Left lung (tissue), 10 donors: ENCODE results near the gene ADGRG3. TPM values are rescaled to one million over a fixed set of nuclear protein-coding genes. Genes with fewer than 3 reads are reported as not detected.

Experiments
- ATAC-seq: fragments of 200-7000 bp; cut with Tn5 transposase; one replicate; pipeline ENCODE4 v1.9.1; 2020; ENCODE audit warnings: moderate library complexity
- DNase-seq, 4 donors: peaks; one replicate each; pipeline ENCODE4 v3.0.0-alpha.2; 2013 to 2020
- H3K27ac ChIP-seq, 2 donors: fragments of 200-600 bp; sonication (generic) in 1 of 2; one replicate each; pipeline versions ENCODE4 v1.5.0 to v1.8.0; 2020 to 2021
- H3K27me3 ChIP-seq, 2 donors: fragments of 200-600 bp; sonication (generic) in 1 of 2; one replicate each; pipeline versions ENCODE4 v1.5.0 to v1.8.0; 2020 to 2021
- H3K36me3 ChIP-seq, 2 donors: fragments of 200-600 bp; sonication (generic) in 1 of 2; one replicate each; pipeline versions ENCODE4 v1.5.0 to v1.8.0; 2020 to 2021
- H3K4me1 ChIP-seq, 2 donors: fragments of 200-600 bp; one replicate each; pipeline ENCODE4 v1.8.0; 2021
- H3K4me3 ChIP-seq, 2 donors: fragments of 200-600 bp; sonication (generic) in 1 of 2; one replicate each; pipeline versions ENCODE4 v1.5.0 to v1.8.0; 2020 to 2021; ENCODE audit warnings: mild to moderate bottlenecking in 1 of 2
- H3K9me3 ChIP-seq, 2 donors: fragments of 200-600 bp; sonication (generic) in 1 of 2; one replicate each; pipeline versions ENCODE4 v1.5.0 to v1.8.0; 2020 to 2021
- CTCF ChIP-seq, 2 donors: fragments of 200-600 bp; sonication (generic) in 1 of 2; IDR thresholded peaks; one replicate each; pipeline versions ENCODE4 v1.5.0 to v1.8.0; 2021; ENCODE audit warnings: antibody characterized with exemption in 2 of 2
- intact Hi-C, 2 donors: fragments of 100-400 bp; cut with DNase I; formaldehyde crosslinking; loops; one replicate each; pipeline versions ENCODE4 v1.11.2 to v1.14.2; 2022
- polyA plus RNA-seq, 6 donors: library from polyadenylated mRNA; unstranded; fragments of 120-200 nt; gene quantifications; one replicate each; pipeline ENCODE4 v1.2.1, GENCODE V29; 2013; ENCODE audit not compliant: insufficient read length in 6 of 6
- total RNA-seq, 2 donors: library from RNA; stranded (reverse); fragmentation: NEBNext Ultra II Directional; extraction: Animal tissue kit (Norgen Biotek cat#: 25700); gene quantifications; one replicate each; pipeline ENCODE4 v1.2.1, GENCODE V29; 2021
- donor health status: DM: no; HTN: yes; CAD: no.
- donor health status: DM: no; HTN: no; CAD: no.

The ADGRG3 gene
- total and polyA plus RNA-seq, 8 donors: 0.70 to 29.8 (median 1.1) TPM

GRCh38 chr16:57730771-57731730, 62.9 kb downstream of the ADGRG3 start:
- H3K4me3 ChIP-seq: no peak overlapping the region
- no peaks in the 10 kb centered on the region for H3K36me3 ChIP-seq
- no peak for TF ChIP-seq CTCF (IDR thresholded peaks at IDR 0.05)
- H3K27me3 ChIP-seq: no peaks in the 10 kb centered on the region
- H3K4me1 ChIP-seq: peaks cover 4 to 11% of the 10 kb centered on the region in 2 donors
- H3K27ac ChIP-seq: no peak overlapping the region
- DNase-seq: peak in 1 of 4 donors; percentile 34
- no peak for ATAC-seq
- no peaks in the 10 kb centered on the region for H3K9me3 ChIP-seq
- intact Hi-C loops: no loop called here

GRCh38 chr16:57732037-57732436, 63.9 kb downstream of the ADGRG3 start:
- no peak for ATAC-seq

GRCh38 chr16:57732714-57733113, 64.6 kb downstream of the ADGRG3 start:
- no peaks in the 10 kb centered on the region for H3K36me3 ChIP-seq
- intact Hi-C loops: no loop called here
- H3K27ac ChIP-seq: no peak overlapping the region
- H3K9me3 ChIP-seq: no peaks in the 10 kb centered on the region
- no peak for DNase-seq
- ATAC-seq: no peak
- no peak for TF ChIP-seq CTCF (IDR thresholded peaks at IDR 0.05)
- no peak overlapping the region for H3K4me3 ChIP-seq
- H3K4me1 ChIP-seq: peaks cover 10 to 27% of the 10 kb centered on the region in 2 donors
- no peaks in the 10 kb centered on the region for H3K27me3 ChIP-seq

More at GRCh38 chr16:57732037-57732436, 63.9 kb downstream of the ADGRG3 start:
- peaks cover 10 to 21% of the 10 kb centered on the region in 2 donors for H3K4me1 ChIP-seq
- no peaks in the 10 kb centered on the region for H3K27me3 ChIP-seq
- DNase-seq: no peak
- intact Hi-C loops: no loop called here
- no peak for TF ChIP-seq CTCF (IDR thresholded peaks at IDR 0.05)
- H3K27ac ChIP-seq: no peak overlapping the region
- H3K4me3 ChIP-seq: no peak overlapping the region
- H3K36me3 ChIP-seq: no peaks in the 10 kb centered on the region
- no peaks in the 10 kb centered on the region for H3K9me3 ChIP-seq

GRCh38 chr16:57734308-57734924, 66.3 kb downstream of the ADGRG3 start:
- intact Hi-C loops: no loop called here
- peaks cover 0 to 4% of the 10 kb centered on the region in 2 donors for H3K36me3 ChIP-seq
- H3K9me3 ChIP-seq: no peaks in the 10 kb centered on the region
- H3K4me1 ChIP-seq: peaks cover 10 to 29% of the 10 kb centered on the region in 2 donors
- peak overlapping the region; percentile 59 to 84 for H3K4me3 ChIP-seq
- H3K27ac ChIP-seq: peak overlapping the region; percentile 74 to 90
- DNase-seq (peak in 1 of 4 donors; percentile 31), ATAC-seq (no peak)
- H3K27me3 ChIP-seq: no peaks in the 10 kb centered on the region
- TF ChIP-seq CTCF (IDR thresholded peaks at IDR 0.05): no peak
